Measurements from ENCODE around the gene RHCE. TPM values are rescaled to one million over a fixed set of nuclear protein-coding genes. Genes with fewer than 3 reads are reported as not detected.
"Not testable (repeated sequence)": the region's sequence is repeated elsewhere in the genome, so short reads cannot be mapped to it uniquely, and the experiment has no call there.

Gene RHCE
- polyA plus RNA-seq (2013, experiment 1 of 4) = not detected
- polyA plus RNA-seq (2013, experiment 2 of 4) = 0.25 TPM
- not detected for polyA plus RNA-seq (2013, experiment 3 of 4)
- polyA plus RNA-seq (2013, experiment 4 of 4) = 0.49 TPM

DNA sequence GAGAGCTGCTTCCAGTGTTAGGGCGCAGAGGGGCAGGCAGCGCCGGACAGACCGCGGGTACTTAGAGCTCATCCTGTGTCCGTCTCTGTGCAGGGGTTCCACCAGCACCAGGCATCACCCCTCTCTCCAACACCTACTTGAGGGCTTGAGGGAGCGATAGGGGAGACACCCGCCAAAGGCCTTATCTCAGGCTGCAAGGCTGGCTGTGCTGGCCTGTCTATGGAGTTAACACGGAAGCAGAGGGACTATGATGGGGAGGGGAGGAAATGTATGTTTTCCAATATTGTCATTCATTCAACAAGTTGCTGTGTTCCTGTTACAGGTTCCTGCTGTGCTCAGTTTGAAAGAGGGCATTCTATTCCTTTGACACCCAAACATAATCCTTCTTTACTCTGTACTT, at the start of gene RHCE:
TSS of gene RHCE (minus strand) at position 111 of the 400 bp plus-strand sequence. CDS start at position 72, 39 bp downstream.
- WGBS, 2 experiments = 85 to 86% methylated on average over 7 to 8 of the region's 9 CpGs
- not testable (repeated sequence) for H3K36me3 ChIP-seq (ENCODE audit: control insufficient read depth, insufficient read depth, low read length); H3K27ac ChIP-seq (ENCODE audit: insufficient read depth, low read depth, low read length, poor library complexity, severe bottlenecking); H3K4me1 ChIP-seq (ENCODE audit: control insufficient read depth, insufficient read depth, low read length); H3K9me3 ChIP-seq (ENCODE audit: control insufficient read depth, low read length); H3K4me3 ChIP-seq (ENCODE audit: insufficient read depth, low read depth, low read length); H3K27me3 ChIP-seq (ENCODE audit: control insufficient read depth, insufficient read depth, low read length, poor library complexity, severe bottlenecking)

DNA sequence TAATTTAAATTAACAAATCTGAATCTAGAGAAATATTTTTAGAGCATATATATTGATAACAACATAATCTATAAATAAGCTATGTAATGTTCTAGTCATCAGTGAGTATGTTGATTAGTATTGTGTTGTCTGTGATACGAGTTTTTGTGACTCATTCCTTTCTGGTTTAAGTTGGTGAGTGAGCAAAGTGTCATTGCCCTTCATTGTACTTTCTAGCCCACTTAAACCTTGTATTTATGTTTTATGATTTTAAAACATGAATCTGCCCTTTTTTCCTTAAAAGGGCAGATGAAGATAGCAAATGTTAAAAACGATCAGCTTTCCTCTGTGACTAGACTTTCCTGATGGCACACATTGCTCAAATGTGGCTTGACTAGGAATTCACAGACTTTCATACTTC, 48.6 kb upstream of the RHCE start:
- 85 to 95% methylated on average over 2 of the region's 2 CpGs for WGBS, 2 experiments
- no peaks in the 10 kb centered on the region for H3K27me3 ChIP-seq (ENCODE audit: control insufficient read depth, insufficient read depth, low read length, poor library complexity, severe bottlenecking)
- H3K27ac ChIP-seq (ENCODE audit: insufficient read depth, low read depth, low read length, poor library complexity, severe bottlenecking) = no peak overlapping the region
- H3K9me3 ChIP-seq (ENCODE audit: control insufficient read depth, low read length) = no peaks in the 10 kb centered on the region
- H3K36me3 ChIP-seq (ENCODE audit: control insufficient read depth, insufficient read depth, low read length) = no peaks in the 10 kb centered on the region
- H3K4me1 ChIP-seq (ENCODE audit: control insufficient read depth, insufficient read depth, low read length) = no peaks in the 10 kb centered on the region
- no peak overlapping the region for H3K4me3 ChIP-seq (ENCODE audit: insufficient read depth, low read depth, low read length)

- H3K4me1 ChIP-seq (ENCODE audit: control insufficient read depth, insufficient read depth, low read length) = no peaks in the 10 kb centered on the region
- H3K36me3 ChIP-seq (ENCODE audit: control insufficient read depth, insufficient read depth, low read length) = no peaks in the 10 kb centered on the region
- no peaks in the 10 kb centered on the region for H3K9me3 ChIP-seq (ENCODE audit: control insufficient read depth, low read length)
- H3K27ac ChIP-seq (ENCODE audit: insufficient read depth, low read depth, low read length, poor library complexity, severe bottlenecking) = no peak overlapping the region
- H3K27me3 ChIP-seq (ENCODE audit: control insufficient read depth, insufficient read depth, low read length, poor library complexity, severe bottlenecking) = no peaks in the 10 kb centered on the region
- no peak overlapping the region for H3K4me3 ChIP-seq (ENCODE audit: insufficient read depth, low read depth, low read length)
These were observed 47.4 kb upstream of the RHCE start for GRCh38 chr1:25468033-25468432.

GRCh38 chr1:25467616-25468015, 47.0 kb upstream of the RHCE start:
- H3K9me3 ChIP-seq (ENCODE audit: control insufficient read depth, low read length) = no peaks in the 10 kb centered on the region
- no peak overlapping the region for H3K27ac ChIP-seq (ENCODE audit: insufficient read depth, low read depth, low read length, poor library complexity, severe bottlenecking)
- no peak overlapping the region for H3K4me3 ChIP-seq (ENCODE audit: insufficient read depth, low read depth, low read length)
- no peaks in the 10 kb centered on the region for H3K4me1 ChIP-seq (ENCODE audit: control insufficient read depth, insufficient read depth, low read length)
- 100% methylated on average over 1 of the region's 1 CpG for WGBS, 2 experiments
- H3K36me3 ChIP-seq (ENCODE audit: control insufficient read depth, insufficient read depth, low read length) = no peaks in the 10 kb centered on the region
- H3K27me3 ChIP-seq (ENCODE audit: control insufficient read depth, insufficient read depth, low read length, poor library complexity, severe bottlenecking) = no peaks in the 10 kb centered on the region

GRCh38 chr1:25467193-25467592, 46.6 kb upstream of the RHCE start:
- H3K27me3 ChIP-seq (ENCODE audit: control insufficient read depth, insufficient read depth, low read length, poor library complexity, severe bottlenecking) = no peaks in the 10 kb centered on the region
- WGBS, 2 experiments = 96 to 99% methylated on average over 3 to 4 of the region's 4 CpGs
- no peaks in the 10 kb centered on the region for H3K36me3 ChIP-seq (ENCODE audit: control insufficient read depth, insufficient read depth, low read length)
- no peak overlapping the region for H3K4me3 ChIP-seq (ENCODE audit: insufficient read depth, low read depth, low read length)
- H3K4me1 ChIP-seq (ENCODE audit: control insufficient read depth, insufficient read depth, low read length) = no peaks in the 10 kb centered on the region
- H3K9me3 ChIP-seq (ENCODE audit: control insufficient read depth, low read length) = no peaks in the 10 kb centered on the region
- H3K27ac ChIP-seq (ENCODE audit: insufficient read depth, low read depth, low read length, poor library complexity, severe bottlenecking) = no peak overlapping the region

- no peak overlapping the region for H3K4me3 ChIP-seq (ENCODE audit: insufficient read depth, low read depth, low read length)
- H3K9me3 ChIP-seq (ENCODE audit: control insufficient read depth, low read length) = no peaks in the 10 kb centered on the region
- no peak overlapping the region for H3K27ac ChIP-seq (ENCODE audit: insufficient read depth, low read depth, low read length, poor library complexity, severe bottlenecking)
- 91 to 92% methylated on average over 5 of the region's 5 CpGs for WGBS, 2 experiments
- H3K4me1 ChIP-seq (ENCODE audit: control insufficient read depth, insufficient read depth, low read length) = no peaks in the 10 kb centered on the region
- H3K36me3 ChIP-seq (ENCODE audit: control insufficient read depth, insufficient read depth, low read length) = peaks cover 11% of the 10 kb centered on the region
- no peaks in the 10 kb centered on the region for H3K27me3 ChIP-seq (ENCODE audit: control insufficient read depth, insufficient read depth, low read length, poor library complexity, severe bottlenecking)
These were observed 42.1 kb upstream of the RHCE start for GRCh38 chr1:25462732-25463131.

- 96 to 100% methylated on average over 2 of the region's 2 CpGs for WGBS, 2 experiments
- H3K4me1 ChIP-seq (ENCODE audit: control insufficient read depth, insufficient read depth, low read length) = no peaks in the 10 kb centered on the region
- H3K27ac ChIP-seq (ENCODE audit: insufficient read depth, low read depth, low read length, poor library complexity, severe bottlenecking) = no peak overlapping the region
- H3K4me3 ChIP-seq (ENCODE audit: insufficient read depth, low read depth, low read length) = no peak overlapping the region
- no peaks in the 10 kb centered on the region for H3K27me3 ChIP-seq (ENCODE audit: control insufficient read depth, insufficient read depth, low read length, poor library complexity, severe bottlenecking)
- no peaks in the 10 kb centered on the region for H3K9me3 ChIP-seq (ENCODE audit: control insufficient read depth, low read length)
- peaks cover 11% of the 10 kb centered on the region for H3K36me3 ChIP-seq (ENCODE audit: control insufficient read depth, insufficient read depth, low read length)
These were observed 41.2 kb upstream of the RHCE start for GRCh38 chr1:25461849-25462248.

DNA sequence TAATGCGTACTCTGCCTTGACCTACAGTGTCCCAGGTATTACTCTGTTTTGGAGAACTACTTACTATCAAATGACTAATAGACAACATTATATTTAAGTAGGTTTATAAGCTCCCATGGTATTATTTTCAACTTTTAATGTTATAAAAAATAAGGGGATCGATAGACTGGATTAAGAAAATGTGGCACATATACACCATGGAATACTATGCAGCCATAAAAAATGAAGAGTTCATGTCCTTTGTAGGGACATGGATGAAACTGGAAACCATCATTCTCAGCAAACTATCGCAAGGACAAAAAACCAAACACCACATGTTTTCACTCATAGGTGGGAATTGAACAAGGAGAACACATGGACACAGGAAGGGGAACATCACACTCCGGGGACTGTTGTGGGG, 40.2 kb upstream of the RHCE start:
- H3K36me3 ChIP-seq (ENCODE audit: control insufficient read depth, insufficient read depth, low read length) = peaks cover 11% of the 10 kb centered on the region
- not testable (repeated sequence) for H3K9me3 ChIP-seq (ENCODE audit: control insufficient read depth, low read length); H3K27me3 ChIP-seq (ENCODE audit: control insufficient read depth, insufficient read depth, low read length, poor library complexity, severe bottlenecking); H3K4me1 ChIP-seq (ENCODE audit: control insufficient read depth, insufficient read depth, low read length); H3K4me3 ChIP-seq (ENCODE audit: insufficient read depth, low read depth, low read length); H3K27ac ChIP-seq (ENCODE audit: insufficient read depth, low read depth, low read length, poor library complexity, severe bottlenecking)
- WGBS, 2 experiments = 0% methylated on average over 1 of the region's 4 CpGs; no CpG with 5 or more reads in 1 of the 2 experiments

- H3K27me3 ChIP-seq (ENCODE audit: control insufficient read depth, insufficient read depth, low read length, poor library complexity, severe bottlenecking) = no peaks in the 10 kb centered on the region
- H3K4me3 ChIP-seq (ENCODE audit: insufficient read depth, low read depth, low read length) = no peak overlapping the region
- H3K4me1 ChIP-seq (ENCODE audit: control insufficient read depth, insufficient read depth, low read length) = no peaks in the 10 kb centered on the region
- peaks cover 11% of the 10 kb centered on the region for H3K36me3 ChIP-seq (ENCODE audit: control insufficient read depth, insufficient read depth, low read length)
- H3K27ac ChIP-seq (ENCODE audit: insufficient read depth, low read depth, low read length, poor library complexity, severe bottlenecking) = no peak overlapping the region
- H3K9me3 ChIP-seq (ENCODE audit: control insufficient read depth, low read length) = no peaks in the 10 kb centered on the region
- 92 to 98% methylated on average over 3 of the region's 3 CpGs for WGBS, 2 experiments
These were observed 39.4 kb upstream of the RHCE start for GRCh38 chr1:25460020-25460419.

GRCh38 chr1:25458541-25459298, 38.1 kb upstream of the RHCE start:
- H3K4me1 ChIP-seq (ENCODE audit: control insufficient read depth, insufficient read depth, low read length) = no peaks in the 10 kb centered on the region
- H3K27me3 ChIP-seq (ENCODE audit: control insufficient read depth, insufficient read depth, low read length, poor library complexity, severe bottlenecking) = no peaks in the 10 kb centered on the region
- WGBS, 2 experiments = 89 to 92% methylated on average over 7 of the region's 7 CpGs
- no peaks in the 10 kb centered on the region for H3K9me3 ChIP-seq (ENCODE audit: control insufficient read depth, low read length)
- peaks cover 11% of the 10 kb centered on the region for H3K36me3 ChIP-seq (ENCODE audit: control insufficient read depth, insufficient read depth, low read length)
- H3K4me3 ChIP-seq (ENCODE audit: insufficient read depth, low read depth, low read length) = no peak overlapping the region
- H3K27ac ChIP-seq (ENCODE audit: insufficient read depth, low read depth, low read length, poor library complexity, severe bottlenecking) = no peak overlapping the region
